Smooth muscle cell of the pulmonary artery (primary cell): Measurements from ENCODE around the gene TMEM14B. TPM values are rescaled to one million over a fixed set of nuclear protein-coding genes. Genes with fewer than 3 reads are reported as not detected.

ENCODE experiments used
- total RNA-seq: library from RNA; depleted of rRNA; stranded (reverse); fragments of >200 nt; gene quantifications from 2 replicates; pipeline ENCODE4 v1.2.3, GENCODE V29; 2014

The TMEM14B gene
- total RNA-seq = 43.3 and 59.6 TPM in 2 replicates

DNA sequence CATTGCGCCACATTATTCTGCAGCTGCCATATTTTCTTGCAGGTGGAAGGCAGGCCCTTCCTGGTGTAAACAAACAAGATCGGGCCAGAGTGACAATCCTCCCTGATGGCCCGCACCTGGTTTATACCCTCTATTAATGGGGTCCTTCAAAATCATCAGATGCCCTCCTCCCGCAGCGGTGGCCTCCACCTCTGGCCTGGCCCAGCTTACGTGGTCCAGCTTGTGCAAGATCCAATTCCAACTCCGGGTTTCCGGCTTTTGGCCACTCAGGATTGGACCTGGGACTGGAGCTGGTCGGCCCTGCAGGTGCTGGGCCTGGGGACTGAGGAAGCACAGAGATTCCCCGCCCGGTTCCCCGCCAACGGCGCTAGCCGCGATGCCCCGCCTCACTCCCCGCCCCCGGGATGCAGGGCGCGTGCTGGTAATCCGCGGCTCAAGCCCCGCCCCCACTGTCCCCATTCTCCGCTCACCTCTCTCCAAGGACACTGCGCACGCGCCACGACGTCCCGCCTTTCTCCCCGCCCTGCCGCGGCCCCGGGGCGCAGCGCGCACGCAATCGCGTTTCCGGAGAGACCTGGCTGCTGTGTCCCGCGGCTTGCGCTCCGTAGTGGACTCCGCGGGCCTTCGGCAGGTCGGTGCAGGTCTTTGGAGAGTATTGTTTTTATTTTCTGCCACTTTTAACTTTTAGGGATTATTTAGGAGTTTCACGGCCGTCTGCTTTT lies at the start of gene TMEM14B:
TMEM14B (plus strand) TSS at position 555 of the 722 bp plus-strand sequence. CDS start 1,441 bp downstream, outside the sequence.

DNA sequence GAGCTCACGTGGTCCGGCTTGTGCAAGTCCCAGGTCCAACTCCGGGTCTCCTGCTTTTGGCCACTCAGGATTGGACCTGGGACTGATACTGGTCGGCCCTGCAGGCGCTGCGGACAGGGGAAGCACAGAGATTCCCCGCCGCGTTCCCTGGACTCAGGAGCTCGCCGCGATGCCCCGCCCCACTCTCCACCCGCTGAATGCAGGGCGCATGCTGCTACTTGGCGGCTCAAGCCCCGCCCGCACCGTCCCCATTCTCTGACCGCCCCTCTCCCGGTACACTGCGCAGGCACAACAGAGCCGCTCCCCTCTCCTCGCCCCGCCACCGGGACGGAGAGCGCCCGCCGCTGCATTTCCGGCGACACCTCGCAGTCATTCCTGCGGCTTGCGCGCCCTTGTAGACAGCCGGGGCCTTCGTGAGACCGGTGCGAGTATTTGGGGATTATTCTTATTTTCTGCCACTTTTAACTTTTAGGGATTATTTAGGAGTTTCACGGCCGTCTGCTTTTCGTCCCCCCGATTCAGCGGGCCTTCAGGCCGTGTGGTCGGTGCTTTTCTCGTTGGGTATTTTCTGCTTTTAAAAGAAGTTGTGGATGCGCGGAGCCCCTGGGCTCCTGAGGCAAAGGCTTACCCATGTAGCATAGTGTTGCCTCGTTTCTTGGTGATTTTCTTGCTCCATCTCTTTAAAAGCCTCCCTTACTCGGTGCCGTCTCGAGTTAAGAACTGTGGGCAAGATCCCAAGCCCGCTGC lies 24.6 kb upstream of the TMEM14B start, which contains the start of gene TMEM14C:
TMEM14C (plus strand) TSS at position 251 of the 747 bp plus-strand sequence. CDS start 1,544 bp downstream, outside the sequence.

Other genes with a start within 250 kb of the TMEM14B start
- 2.0 and 11.5 TPM in 2 replicates for gene GCNT2, start 226.5 kb upstream of the TMEM14B start, total RNA-seq
- gene C6orf52, start 53.2 kb upstream of the TMEM14B start, total RNA-seq = 0.46 TPM in 1 of 2 replicates, not detected in the other
- 11.8 and 14.5 TPM in 2 replicates for gene PAK1IP1, start 52.8 kb upstream of the TMEM14B start, total RNA-seq
- gene TMEM14C, start 24.7 kb upstream of the TMEM14B start, total RNA-seq = 85.8 and 86.8 TPM in 2 replicates
- not detected in 2 replicates for gene MAK, start 90.7 kb downstream of the TMEM14B start, total RNA-seq
- not detected in 2 replicates for gene GCM2, start 134.2 kb downstream of the TMEM14B start, total RNA-seq
- 0.07 TPM in 1 of 2 replicates, not detected in the other for gene SYCP2L, start 139.2 kb downstream of the TMEM14B start, total RNA-seq